GM12891 (cell line): ENCODE data around the gene CALN1.
"Not testable (repeated sequence)": the region's sequence is repeated elsewhere in the genome, so short reads cannot be mapped to it uniquely, and the experiment has no call there.

Source experiments
- POLR2A ChIP-seq: IDR thresholded peaks from 2 replicates; pipeline ENCODE4 v1.6.1; 2011; ENCODE audit warnings: low read depth, low read length, control low read depth
- POLR2AphosphoS5 ChIP-seq: IDR thresholded peaks from 2 replicates; pipeline ENCODE4 v1.6.1; 2011; ENCODE audit warnings: low read depth, low read length, control low read depth
- TAF1 ChIP-seq: IDR thresholded peaks from 2 replicates; pipeline ENCODE4 v1.6.1; 2011; ENCODE audit warnings: low read depth, low read length, control low read depth

- not testable (repeated sequence) for TF ChIP-seq TAF1, POLR2A, POLR2AphosphoS5
Measured at GRCh38 chr7:71914204-71914603, 497.9 kb downstream of the CALN1 start.
